Measurements from ENCODE around the gene TRAM2. TPM values are rescaled to one million over a fixed set of nuclear protein-coding genes. Genes with fewer than 3 reads are reported as not detected.

Gene TRAM2
- total and polyA plus RNA-seq, 2 of the 8 experiments (the other 6 are each of a cell fraction or from before 2014, with no cell fraction given): 9.0 to 21.4 TPM

DNA sequence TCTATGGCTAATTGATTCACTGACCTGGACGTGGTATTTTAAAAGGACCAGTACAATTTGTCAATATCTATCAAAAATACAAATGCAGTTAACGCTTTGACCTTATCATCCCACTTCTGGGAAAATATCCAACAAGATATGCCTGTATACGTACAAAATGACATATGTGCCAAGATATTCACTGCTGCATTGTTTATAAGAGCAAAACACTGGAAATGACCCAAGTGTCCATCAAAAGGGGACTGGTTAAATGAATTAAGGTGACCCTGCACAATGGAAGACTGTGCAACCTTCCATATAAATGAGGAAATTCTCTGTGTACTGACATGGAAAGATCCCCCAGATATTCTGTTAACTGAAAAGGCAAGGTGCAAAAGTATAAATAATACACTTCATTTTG, 13.9 kb downstream of the TRAM2 start:
- H3K9ac ChIP-seq (replicated peaks in 1 of 4; ENCODE audit: extremely low read depth in 1 of 4, low read depth in 3 of 4, low read length in 3 of 4): no peak overlapping the region
- TF ChIP-seq POLR2AphosphoS5 (IDR thresholded peaks at IDR 0.05; ENCODE audit: low read depth, low read length): no peak
- no peak overlapping the region for H3K4me3 ChIP-seq (ENCODE audit: extremely low read depth in 1 of 4, insufficient read depth in 2 of 4, low read depth in 3 of 4, low read length in 4 of 4)
- no peaks in the 10 kb centered on the region for H3K36me3 ChIP-seq (ENCODE audit: control insufficient read depth in 2 of 4, insufficient read depth in 4 of 4, low read length in 3 of 4)
- no peak overlapping the region for H3K4me2 ChIP-seq (ENCODE audit: insufficient read depth in 1 of 2, low read depth in 2 of 2, low read length in 2 of 2)
- H2BK12ac ChIP-seq (ENCODE audit: low read depth, low read length): no peak overlapping the region
- H3K4ac ChIP-seq (replicated peaks; ENCODE audit: insufficient read length, low read depth, low read length): no peak overlapping the region
- FAIRE-seq (no peak), DNase-seq (ENCODE audit: low read depth in 1 of 2, low spot score in 2 of 2) (no peak)
- peaks cover 3 to 5% of the 10 kb centered on the region in 2 experiments for H4K20me1 ChIP-seq (replicated peaks in 1 of 2; ENCODE audit: control insufficient read depth in 1 of 2, insufficient read depth in 2 of 2, low read length in 2 of 2)
- H2BK120ac ChIP-seq (replicated peaks; ENCODE audit: low read depth, low read length): no peak overlapping the region
- no peak overlapping the region for H3K56ac ChIP-seq (replicated peaks; ENCODE audit: insufficient read length, low read depth, low read length)
- ChIA-PET CTCF (ENCODE audit: partially characterized antibody) (interaction anchor here (1.2 to 1.7 kb wide), 2 partner anchors 13 to 36 kb away, joined by 3 to 5 read pairs; partner anchors contain the start of gene TRAM2), POLR2A (ENCODE audit: partially characterized antibody) (interaction anchor here (1.6 to 1.8 kb wide), 2 partner anchors 12 to 14 kb away, joined by 4 to 7 read pairs; partner anchors contain the start of gene TRAM2)
- H2BK15ac ChIP-seq (ENCODE audit: low read length): no peak overlapping the region
- H3K18ac ChIP-seq (ENCODE audit: extremely low read depth, low read length): no peak overlapping the region
- no peak overlapping the region for H4K91ac ChIP-seq (replicated peaks; ENCODE audit: insufficient read length, low read length)
- H4K5ac ChIP-seq (ENCODE audit: insufficient read length, low read depth, low read length): no peak overlapping the region
- no peaks in the 10 kb centered on the region for H3K9me3 ChIP-seq (ENCODE audit: insufficient read depth in 2 of 2, low read depth in 1 of 2, low read length in 1 of 2)
- H3K79me1 ChIP-seq (ENCODE audit: low read depth, low read length): peaks cover 14% of the 10 kb centered on the region
- 78% methylated on average over 3 of the region's 3 CpGs; no CpG with 5 or more reads in 1 of the 2 experiments for WGBS, 2 experiments (ENCODE audit: extremely low coverage in 1 of 2, insufficient coverage in 1 of 2, insufficient read length in 1 of 2, insufficient replicate concordance in 2 of 2, low coverage in 1 of 2, low lambda C conversion rate in 2 of 2, missing lambda C conversion rate in 1 of 2)
- peaks cover 7 to 59% of the 10 kb centered on the region in 2 experiments; a peak in 3 of 4 replicates for H3K79me2 ChIP-seq (ENCODE audit: control insufficient read depth in 1 of 2, insufficient read depth in 2 of 2, low read length in 2 of 2)
- no peak overlapping the region for H3K14ac ChIP-seq (ENCODE audit: insufficient read length)
- H3K23me2 ChIP-seq (ENCODE audit: low read depth, low read length): no peaks in the 10 kb centered on the region
- no peak overlapping the region for H4K8ac ChIP-seq (ENCODE audit: extremely low read depth, insufficient read depth, low read length)
- no peak overlapping the region for H2BK20ac ChIP-seq (ENCODE audit: low read length)
- H3K4me1 ChIP-seq (replicated peaks in 1 of 4; ENCODE audit: control insufficient read depth in 3 of 4, insufficient read depth in 4 of 4, low read length in 3 of 4): peaks cover 0 to 14% (median 7%) of the 10 kb centered on the region in 4 experiments; a peak in 5 of 7 replicates
- no peak overlapping the region for H2BK5ac ChIP-seq (ENCODE audit: low read depth, low read length)
- no peak overlapping the region for H3K27ac ChIP-seq (ENCODE audit: low read depth, low read length)
- H2AFZ ChIP-seq (ENCODE audit: low read length): no peak overlapping the region
- H2AK5ac ChIP-seq (ENCODE audit: low read depth, low read length): no peak overlapping the region
- H3K23ac ChIP-seq (ENCODE audit: insufficient read length): no peak overlapping the region
- no peaks in the 10 kb centered on the region for H3K27me3 ChIP-seq (replicated peaks in 1 of 4; ENCODE audit: control insufficient read depth in 3 of 4, extremely low read depth in 1 of 4, insufficient read depth in 3 of 4, low read length in 3 of 4)
